ENCODE data around the gene INO80. TPM values are rescaled to one million over a fixed set of nuclear protein-coding genes. Genes with fewer than 3 reads are reported as not detected.
"Not testable (repeated sequence)": the region's sequence is repeated elsewhere in the genome, so short reads cannot be mapped to it uniquely, and the experiment has no call there.

INO80 gene
- polyA plus RNA-seq, 1 experiment = 5.3 TPM

GRCh38 chr15:40957041-40957555 lies 159.0 kb downstream of the INO80 start:
- no peak for DNase-seq (ENCODE audit: low read depth, low spot score)
- no peaks in the 10 kb centered on the region; the same call in 1 of the 2 replicates for H3K9me3 ChIP-seq (ENCODE audit: control insufficient read depth, insufficient read depth, low read length)
- POLR2A ChIA-PET = interaction anchor here (0.7 kb wide), 1 partner anchor 51 kb away, joined by 4 read pairs; no protein-coding TSS in a partner anchor
- no peaks in the 10 kb centered on the region for H3K27me3 ChIP-seq (ENCODE audit: control insufficient read depth, insufficient read depth, low read length)
- CTCF ChIA-PET = interaction anchor here (0.6 to 1.3 kb wide), 2 partner anchors 15 to 362 kb away, joined by 3 to 10 read pairs; no protein-coding TSS in a partner anchor
- TF ChIP-seq CTCF (IDR thresholded peaks at IDR 0.05; ENCODE audit: low read depth, low read length) = no peak
- H3K27ac ChIP-seq (ENCODE audit: low read depth, low read length) = peak overlapping the region; percentile 31
- H3K4me3 ChIP-seq (ENCODE audit: low read depth, low read length) = peak overlapping the region; percentile 95

- Histone ChIP-seq H3K9me3 (ENCODE audit: control insufficient read depth, insufficient read depth, low read length) (no peaks in the 10 kb centered on the region; the same call in 1 of the 2 replicates), H3K4me3 (ENCODE audit: low read depth, low read length) (peak overlapping the region; percentile 95), H3K27ac (ENCODE audit: low read depth, low read length) (peak overlapping the region; percentile 31), H3K27me3 (ENCODE audit: control insufficient read depth, insufficient read depth, low read length) (no peaks in the 10 kb centered on the region)
- ChIA-PET CTCF (interaction anchor here (1.3 kb wide), 1 partner anchor 15 kb away, joined by 10 read pairs; no protein-coding TSS in a partner anchor), POLR2A (interaction anchor here (0.5 kb wide), 1 partner anchor 28 kb away, joined by 5 read pairs; no protein-coding TSS in a partner anchor)
- no peak for DNase-seq (ENCODE audit: low read depth, low spot score)
- no peak for TF ChIP-seq CTCF (IDR thresholded peaks at IDR 0.05; ENCODE audit: low read depth, low read length)
Measured at GRCh38 chr15:40956541-40956982, 159.5 kb downstream of the INO80 start.

GRCh38 chr15:40955930-40956540 lies 160.0 kb downstream of the INO80 start:
- no peak for TF ChIP-seq CTCF (IDR thresholded peaks at IDR 0.05; ENCODE audit: low read depth, low read length)

GRCh38 chr15:40955141-40955903 lies 160.8 kb downstream of the INO80 start:
- peak overlapping the region; percentile 31 for H3K27ac ChIP-seq (ENCODE audit: low read depth, low read length)
- POLR2A ChIA-PET = no interaction called here
- CTCF ChIA-PET = interaction anchor here (1.1 to 1.5 kb wide), 2 partner anchors 14 to 67 kb away, joined by 3 to 5 read pairs; no protein-coding TSS in a partner anchor
- H3K9me3 ChIP-seq (ENCODE audit: control insufficient read depth, insufficient read depth, low read length) = no peaks in the 10 kb centered on the region; the same call in 1 of the 2 replicates
- H3K27me3 ChIP-seq (ENCODE audit: control insufficient read depth, insufficient read depth, low read length) = no peaks in the 10 kb centered on the region
- TF ChIP-seq CTCF (IDR thresholded peaks at IDR 0.05; ENCODE audit: low read depth, low read length) = no peak
- H3K4me3 ChIP-seq (ENCODE audit: low read depth, low read length) = peak overlapping the region; percentile 95
- no peak for DNase-seq (ENCODE audit: low read depth, low spot score)

More at GRCh38 chr15:40955930-40956540, 160.0 kb downstream of the INO80 start:
- no peak for DNase-seq (ENCODE audit: low read depth, low spot score)
- ChIA-PET POLR2A (interaction anchor here (0.5 kb wide), 1 partner anchor 28 kb away, joined by 5 read pairs; no protein-coding TSS in a partner anchor), CTCF (no interaction called here)
- Histone ChIP-seq H3K9me3 (ENCODE audit: control insufficient read depth, insufficient read depth, low read length) (no peaks in the 10 kb centered on the region; the same call in 1 of the 2 replicates), H3K27me3 (ENCODE audit: control insufficient read depth, insufficient read depth, low read length) (no peaks in the 10 kb centered on the region), H3K27ac (ENCODE audit: low read depth, low read length) (peak overlapping the region; percentile 31), H3K4me3 (ENCODE audit: low read depth, low read length) (peak overlapping the region; percentile 95)

GRCh38 chr15:40954158-40954848 lies 161.8 kb downstream of the INO80 start:
- H3K27ac ChIP-seq (ENCODE audit: low read depth, low read length); H3K9me3 ChIP-seq (ENCODE audit: control insufficient read depth, insufficient read depth, low read length); DNase-seq (ENCODE audit: low read depth, low spot score); H3K27me3 ChIP-seq (ENCODE audit: control insufficient read depth, insufficient read depth, low read length): not testable (repeated sequence)
- CTCF ChIA-PET = interaction anchor here (1.1 to 1.5 kb wide), 2 partner anchors 13 to 68 kb away, joined by 3 to 5 read pairs; no protein-coding TSS in a partner anchor
- peak overlapping the region; percentile 95 for H3K4me3 ChIP-seq (ENCODE audit: low read depth, low read length)
- POLR2A ChIA-PET = interaction anchor here (0.8 to 2.8 kb wide), 5 partner anchors 16 to 62 kb away, joined by 3 to 14 read pairs (median 4); partner anchors contain the start of genes DLL4 and VPS18

Data from AG04450 (cell line).